Skeletal muscle cell (primary cell): ENCODE data around the gene PCBP2.
"Not testable (repeated sequence)": the region's sequence is repeated elsewhere in the genome, so short reads cannot be mapped to it uniquely, and the experiment has no call there.

Source experiments
- DNase-seq: peaks from one replicate; pipeline ENCODE4 v3.0.0-alpha.2; 2010; ENCODE audit warnings: low read depth
- H3K4me3 ChIP-seq: 2 replicates; pipeline ENCODE4 v1.5.1; 2011; ENCODE audit warnings: low read depth, mild to moderate bottlenecking, control low read depth, low read length, moderate library complexity

PCBP2 gene

DNA sequence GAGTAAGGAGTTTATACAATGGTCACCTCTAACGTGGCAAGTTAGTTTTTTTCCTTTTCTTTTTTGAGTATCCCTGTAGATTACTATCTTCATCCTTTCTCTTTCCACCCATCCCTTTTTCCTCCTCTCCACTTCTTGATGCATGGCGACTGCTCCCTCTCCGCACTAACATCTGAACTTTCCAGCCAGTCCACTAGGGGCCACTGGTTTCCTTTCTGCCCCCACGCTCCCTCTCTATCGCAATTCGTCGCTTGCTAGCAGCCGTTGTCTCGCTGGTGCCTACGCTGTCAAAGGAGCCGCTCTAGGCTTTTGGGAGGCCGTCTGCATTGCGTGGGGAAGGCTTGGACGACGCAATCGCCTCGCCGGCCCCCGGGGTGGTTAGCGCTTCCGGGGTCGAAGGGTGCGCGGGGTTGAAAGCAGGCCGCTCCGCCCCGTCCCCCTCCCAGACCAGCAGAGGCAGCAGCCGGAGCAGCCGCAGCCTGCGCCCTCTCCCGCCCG, at the start of gene PCBP2:
TSS of gene PCBP2 (plus strand) at position 442 of the 498 bp plus-strand sequence. CDS start 2,699 bp downstream, outside the sequence.
- H3K4me3 ChIP-seq = peak within 1 kb of the TSS; percentile 89
- DNase-seq = peak; percentile 99

DNA sequence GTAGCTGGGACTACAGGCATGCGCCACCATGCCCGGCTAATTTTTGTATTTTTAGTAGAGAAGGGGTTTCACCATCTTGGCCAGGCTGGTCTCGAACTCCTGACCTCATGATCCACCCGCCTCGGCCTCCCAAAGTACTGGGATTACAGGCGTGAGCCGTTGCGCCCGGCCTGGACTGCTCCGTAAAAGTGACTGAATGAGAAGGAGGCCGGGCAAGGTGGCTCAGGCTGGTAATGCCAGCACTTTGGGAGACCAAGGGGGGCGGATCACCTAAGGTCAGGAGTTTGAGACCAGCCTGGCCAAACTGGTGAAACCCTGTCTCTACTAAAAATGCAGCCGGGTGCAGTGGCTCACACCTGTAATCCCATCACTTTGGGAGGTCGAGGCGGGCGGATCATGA, 49.6 kb upstream of the PCBP2 start:
- not testable (repeated sequence) for DNase-seq, H3K4me3 ChIP-seq

DNA sequence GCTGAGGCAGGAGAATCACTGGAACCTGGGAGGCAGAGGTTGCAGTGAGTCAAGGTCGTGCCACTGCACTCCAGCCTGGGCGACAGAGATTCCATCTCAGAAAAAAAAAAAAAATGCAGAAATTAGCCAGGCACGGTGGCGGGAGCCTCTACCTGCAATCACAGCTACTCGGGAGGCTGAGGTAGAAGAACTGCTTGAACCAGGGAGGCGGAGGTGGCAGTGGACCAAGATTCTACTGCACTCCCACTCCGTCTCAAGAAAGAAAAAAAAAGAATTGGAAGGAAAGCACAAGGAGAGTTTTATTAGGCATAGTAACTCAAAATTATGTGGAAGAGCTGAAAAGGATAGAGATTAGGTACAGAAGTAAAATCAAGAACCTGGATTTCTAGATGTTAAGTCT, 49.0 kb upstream of the PCBP2 start:
- no peak for DNase-seq
- no peak overlapping the region for H3K4me3 ChIP-seq

DNA sequence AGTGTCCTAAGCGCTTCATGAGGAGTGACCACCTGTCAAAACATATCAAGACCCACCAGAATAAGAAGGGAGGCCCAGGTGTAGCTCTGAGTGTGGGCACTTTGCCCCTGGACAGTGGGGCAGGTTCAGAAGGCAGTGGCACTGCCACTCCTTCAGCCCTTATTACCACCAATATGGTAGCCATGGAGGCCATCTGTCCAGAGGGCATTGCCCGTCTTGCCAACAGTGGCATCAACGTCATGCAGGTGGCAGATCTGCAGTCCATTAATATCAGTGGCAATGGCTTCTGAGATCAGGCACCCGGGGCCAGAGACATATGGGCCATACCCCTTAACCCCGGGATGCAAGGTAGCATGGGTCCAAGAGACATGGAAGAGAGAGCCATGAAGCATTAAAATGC, 41.0 kb upstream of the PCBP2 start:
- H3K4me3 ChIP-seq = no peak overlapping the region
- DNase-seq = no peak

DNA sequence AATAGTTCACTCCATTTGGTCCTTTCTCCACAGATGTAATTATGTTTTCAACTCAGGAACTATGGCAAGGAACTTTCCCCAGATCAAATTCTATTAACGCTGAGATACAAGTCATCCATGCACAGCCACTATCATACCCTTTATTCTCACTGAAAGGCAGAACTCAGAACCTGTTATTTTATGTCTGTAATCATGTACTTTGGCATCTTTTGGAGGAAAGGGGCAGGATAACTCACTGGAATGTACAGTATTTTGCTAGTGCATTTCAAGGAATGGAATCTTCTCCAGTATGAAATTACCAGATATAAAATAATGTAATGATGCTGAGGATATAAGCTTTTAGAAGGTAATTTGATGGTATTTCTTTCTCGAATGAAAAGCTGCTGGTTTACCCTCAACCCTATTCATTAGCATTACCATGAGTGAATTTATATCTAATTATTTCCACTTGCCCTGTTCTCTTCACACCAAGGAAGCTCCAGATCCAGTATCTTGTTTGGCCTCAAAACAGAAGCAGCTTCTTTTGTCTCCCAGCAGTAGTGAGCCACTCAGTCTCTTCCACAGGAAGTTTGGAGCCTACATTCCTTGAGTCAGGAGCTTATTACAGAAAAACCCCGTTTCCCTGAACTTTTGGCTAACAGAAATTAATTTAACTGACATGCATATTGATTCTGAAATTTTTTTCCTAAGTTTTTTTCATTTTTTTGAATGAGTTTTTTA, 38.3 kb upstream of the PCBP2 start:
- H3K4me3 ChIP-seq = no peak overlapping the region
- no peak for DNase-seq

DNA sequence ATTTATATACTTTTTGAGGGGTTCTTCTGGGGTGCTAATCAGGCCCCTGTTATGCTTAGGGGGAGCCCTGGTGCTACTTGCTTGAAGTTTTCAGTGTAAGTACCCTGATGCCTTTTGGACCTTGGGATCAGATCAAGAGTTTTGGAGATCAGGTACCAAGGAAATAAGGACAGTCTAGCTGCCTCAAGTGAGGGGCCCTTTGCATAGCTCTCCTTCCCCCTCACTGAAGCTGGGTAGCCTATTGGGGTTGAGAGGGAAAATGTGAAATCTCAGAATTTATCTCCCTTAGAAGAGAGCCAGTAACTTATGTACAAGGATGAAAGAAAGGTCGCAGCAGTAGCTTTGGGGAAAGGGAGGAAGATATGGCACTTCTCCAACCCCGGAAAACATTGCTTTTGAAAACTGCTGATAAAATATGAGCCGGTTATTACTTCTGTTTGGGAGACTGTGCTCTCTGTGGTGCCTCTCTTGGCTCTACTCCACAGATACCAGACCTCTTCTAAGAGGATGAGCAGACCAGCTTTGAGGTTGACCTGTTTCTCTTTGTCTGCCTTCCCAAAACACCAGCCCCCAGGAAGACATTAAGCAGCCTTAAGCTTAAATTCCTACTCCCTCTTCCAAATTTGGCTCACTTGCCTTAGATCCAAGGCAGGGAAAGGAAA, 37.0 kb upstream of the PCBP2 start:
- no peak overlapping the region for H3K4me3 ChIP-seq
- no peak for DNase-seq

DNA sequence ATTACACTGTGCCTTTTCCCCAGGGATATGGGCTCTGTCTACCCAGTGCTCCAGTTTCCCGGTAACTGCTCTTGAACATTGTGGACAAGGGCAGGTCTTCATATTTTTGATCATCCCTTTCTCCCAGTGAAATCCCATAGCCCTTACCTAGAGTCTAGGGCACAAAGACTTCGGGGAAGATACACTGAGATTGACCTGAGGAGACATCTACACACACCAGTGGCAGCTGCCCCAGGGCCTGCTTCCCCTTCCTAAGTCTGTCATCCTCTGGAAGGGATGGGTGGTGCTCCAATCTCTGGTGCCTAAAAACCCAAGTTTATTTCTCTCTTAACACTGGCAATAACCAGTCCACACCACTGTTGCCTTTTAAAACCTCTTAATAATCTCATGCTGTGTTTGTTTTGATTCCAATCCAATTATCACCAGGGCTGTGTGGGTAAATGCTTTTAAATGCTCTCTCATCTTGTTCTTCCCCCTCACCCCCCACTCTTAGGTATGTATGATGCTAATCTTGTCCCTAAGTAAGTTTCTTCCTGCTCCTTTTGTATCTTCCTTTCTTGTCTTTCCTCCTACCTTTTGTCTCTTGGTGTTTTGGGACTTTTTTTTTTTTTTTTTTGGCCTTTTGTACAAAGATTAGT, 36.0 kb upstream of the PCBP2 start:
- DNase-seq, H3K4me3 ChIP-seq: not testable (repeated sequence)

DNA sequence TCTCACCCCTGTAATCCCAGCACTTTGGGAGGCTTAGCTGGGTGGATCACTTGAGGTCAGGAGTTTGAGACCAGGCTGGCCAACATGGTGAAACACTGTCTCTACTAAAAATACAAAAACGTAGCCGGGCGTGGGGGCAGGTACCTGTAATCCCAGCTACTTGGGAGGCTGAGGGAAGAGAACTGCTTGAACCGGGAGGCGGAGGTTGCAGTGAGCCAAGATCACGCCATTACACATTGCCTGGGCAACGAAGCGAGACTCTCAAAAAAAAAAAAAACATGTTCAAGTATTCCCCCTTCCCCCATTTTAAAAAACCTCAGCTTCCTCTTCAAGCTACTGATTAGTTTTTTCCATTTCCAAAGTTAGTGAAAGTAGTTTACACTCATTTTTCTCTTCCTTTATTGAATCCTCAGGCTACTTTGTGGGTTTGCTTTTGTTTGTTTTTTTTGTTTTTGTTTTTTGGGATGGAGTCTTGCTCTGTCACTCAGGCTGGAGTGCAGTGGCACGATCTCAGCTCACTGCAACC, 34.5 kb upstream of the PCBP2 start:
- not testable (repeated sequence) for DNase-seq, H3K4me3 ChIP-seq

DNA sequence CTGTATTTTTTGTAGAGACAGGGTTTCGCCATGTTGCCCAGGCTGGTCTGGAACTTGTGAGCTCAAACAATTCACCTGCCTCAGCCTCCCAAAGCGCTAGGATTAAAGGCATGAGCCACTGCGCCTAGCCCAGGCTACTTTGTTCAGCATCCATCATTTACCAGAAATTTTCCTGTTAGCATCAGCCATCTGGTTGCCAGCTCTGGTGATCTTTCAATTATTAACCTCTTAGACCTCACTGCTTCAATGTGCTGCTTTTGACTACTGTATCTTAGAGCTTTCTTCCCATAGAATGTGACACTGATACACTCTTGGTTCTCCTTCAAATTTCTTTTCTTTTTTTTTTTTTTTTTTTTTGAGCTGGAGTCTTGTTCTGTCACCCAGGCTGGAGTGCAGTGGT, 33.7 kb upstream of the PCBP2 start:
- no peak overlapping the region for H3K4me3 ChIP-seq
- DNase-seq = no peak

DNA sequence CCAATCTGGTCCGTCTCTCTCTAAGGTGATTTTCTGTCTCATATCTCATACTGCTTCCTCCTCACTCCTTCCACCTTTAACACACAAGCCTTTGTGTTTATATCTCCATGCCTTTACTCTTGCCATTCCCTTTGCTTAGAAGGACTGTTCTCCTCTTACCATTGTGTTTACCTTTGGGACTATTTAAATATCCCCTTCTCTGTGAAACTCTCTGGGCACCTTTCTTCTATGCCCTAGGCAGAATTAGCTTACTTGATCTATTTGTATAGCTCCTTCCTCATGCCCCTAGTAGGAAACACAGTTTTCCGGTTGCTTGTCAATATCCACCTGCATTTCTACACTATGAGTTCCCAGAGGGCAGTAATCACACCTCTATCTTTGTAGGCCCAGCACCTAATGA, 32.1 kb upstream of the PCBP2 start:
- no peak overlapping the region for H3K4me3 ChIP-seq
- no peak for DNase-seq

DNA sequence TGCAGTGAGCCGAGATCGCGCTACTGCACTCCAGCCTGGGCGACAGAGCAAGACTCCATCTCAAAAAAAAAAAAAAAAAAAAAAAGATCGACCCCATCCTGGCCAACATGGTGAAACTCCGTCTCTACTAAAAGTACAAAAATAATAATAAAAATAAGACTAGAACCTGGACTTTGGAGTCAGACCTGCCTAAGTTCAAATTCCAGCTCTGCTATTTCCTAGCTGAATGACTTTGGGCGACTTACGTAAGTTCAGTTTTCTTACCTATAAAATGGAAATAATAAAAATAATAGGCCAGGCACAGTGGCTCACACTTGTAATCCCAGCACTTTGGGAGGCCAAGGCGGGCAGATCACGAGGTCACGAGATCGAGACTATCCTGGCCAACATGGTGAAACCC, 29.7 kb upstream of the PCBP2 start:
- H3K4me3 ChIP-seq, DNase-seq: not testable (repeated sequence)

DNA sequence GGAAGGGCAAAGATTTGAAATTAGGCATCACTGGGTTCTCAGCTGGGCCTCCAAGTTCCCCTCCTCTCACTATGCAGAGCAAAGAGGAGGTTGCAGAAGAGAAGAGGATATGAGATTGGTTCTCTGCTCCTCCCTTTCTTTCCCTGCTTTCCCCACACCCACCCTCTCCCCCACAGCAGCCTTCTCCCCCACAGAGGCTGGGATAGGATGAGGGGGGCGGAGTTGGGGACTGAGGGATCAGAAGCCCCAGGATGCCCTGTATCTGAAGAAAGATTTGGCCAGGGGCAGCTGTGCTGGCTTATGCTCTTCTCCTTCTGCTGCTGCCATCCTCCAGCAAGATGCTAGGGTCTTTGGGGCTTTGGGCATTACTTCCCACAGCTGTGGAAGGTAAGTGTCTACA, 28.3 kb upstream of the PCBP2 start, which contains the start of gene AMHR2:
TSS of gene AMHR2 (plus strand) at position 259 of the 400 bp plus-strand sequence. CDS start at position 339, 80 bp downstream.
- no peak for DNase-seq
- H3K4me3 ChIP-seq = no peak within 1 kb of the TSS

DNA sequence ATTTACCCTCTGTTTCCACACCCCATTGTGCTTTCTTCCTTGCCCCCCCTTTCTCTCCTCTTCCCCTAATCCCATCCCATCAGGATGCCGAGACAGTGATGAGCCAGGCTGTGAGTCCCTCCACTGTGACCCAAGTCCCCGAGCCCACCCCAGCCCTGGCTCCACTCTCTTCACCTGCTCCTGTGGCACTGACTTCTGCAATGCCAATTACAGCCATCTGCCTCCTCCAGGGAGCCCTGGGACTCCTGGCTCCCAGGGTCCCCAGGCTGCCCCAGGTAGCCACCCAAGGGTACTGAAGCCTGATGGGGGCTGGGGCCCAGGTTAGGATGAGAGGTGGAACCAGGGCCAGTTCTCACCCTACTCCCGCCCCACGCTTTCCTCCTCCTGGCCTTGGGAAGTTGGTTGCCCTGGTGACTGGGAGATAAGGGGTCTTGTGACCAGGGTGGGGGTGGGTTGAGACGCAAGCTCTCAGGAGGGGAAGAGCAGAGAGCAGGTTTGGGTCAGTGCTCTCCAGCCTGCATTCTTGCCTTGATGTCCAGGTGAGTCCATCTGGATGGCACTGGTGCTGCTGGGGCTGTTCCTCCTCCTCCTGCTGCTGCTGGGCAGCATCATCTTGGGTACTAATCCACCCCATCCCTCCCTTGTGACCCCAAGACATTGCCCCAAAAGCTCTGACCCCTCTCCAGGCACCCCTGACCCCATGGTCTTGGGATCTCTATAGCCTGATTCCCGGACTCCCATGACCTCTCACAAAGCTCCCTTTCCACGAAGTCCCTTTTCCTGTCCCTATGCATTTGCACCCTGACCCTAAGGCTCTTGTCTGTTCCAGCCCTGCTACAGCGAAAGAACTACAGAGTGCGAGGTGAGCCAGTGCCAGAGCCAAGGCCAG, 27.0 kb upstream of the PCBP2 start:
- no peak for DNase-seq
- H3K4me3 ChIP-seq = no peak overlapping the region

DNA sequence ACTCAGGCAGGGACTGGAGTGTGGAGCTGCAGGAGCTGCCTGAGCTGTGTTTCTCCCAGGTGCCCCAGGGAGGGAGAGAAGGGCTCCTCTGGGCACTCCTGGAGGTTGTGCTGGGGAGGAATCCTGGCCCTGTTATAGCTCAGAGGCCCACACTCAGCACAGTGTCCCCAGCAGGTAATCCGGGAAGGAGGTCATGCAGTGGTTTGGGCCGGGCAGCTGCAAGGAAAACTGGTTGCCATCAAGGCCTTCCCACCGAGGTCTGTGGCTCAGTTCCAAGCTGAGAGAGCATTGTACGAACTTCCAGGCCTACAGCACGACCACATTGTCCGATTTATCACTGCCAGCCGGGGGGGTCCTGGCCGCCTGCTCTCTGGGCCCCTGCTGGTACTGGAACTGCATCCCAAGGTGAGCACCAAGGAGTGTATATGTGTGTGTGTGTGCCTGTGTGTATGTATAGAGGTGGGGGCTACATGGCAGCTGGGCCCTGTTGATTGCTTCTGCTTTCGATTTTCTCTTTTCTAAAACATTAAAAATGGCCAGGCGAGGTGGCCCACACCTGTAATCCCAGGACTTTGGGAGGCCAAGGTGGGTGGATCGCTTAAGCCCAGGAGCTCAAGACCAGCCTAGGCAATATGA, 26.3 kb upstream of the PCBP2 start:
- DNase-seq = no peak
- H3K4me3 ChIP-seq = no peak overlapping the region

DNA sequence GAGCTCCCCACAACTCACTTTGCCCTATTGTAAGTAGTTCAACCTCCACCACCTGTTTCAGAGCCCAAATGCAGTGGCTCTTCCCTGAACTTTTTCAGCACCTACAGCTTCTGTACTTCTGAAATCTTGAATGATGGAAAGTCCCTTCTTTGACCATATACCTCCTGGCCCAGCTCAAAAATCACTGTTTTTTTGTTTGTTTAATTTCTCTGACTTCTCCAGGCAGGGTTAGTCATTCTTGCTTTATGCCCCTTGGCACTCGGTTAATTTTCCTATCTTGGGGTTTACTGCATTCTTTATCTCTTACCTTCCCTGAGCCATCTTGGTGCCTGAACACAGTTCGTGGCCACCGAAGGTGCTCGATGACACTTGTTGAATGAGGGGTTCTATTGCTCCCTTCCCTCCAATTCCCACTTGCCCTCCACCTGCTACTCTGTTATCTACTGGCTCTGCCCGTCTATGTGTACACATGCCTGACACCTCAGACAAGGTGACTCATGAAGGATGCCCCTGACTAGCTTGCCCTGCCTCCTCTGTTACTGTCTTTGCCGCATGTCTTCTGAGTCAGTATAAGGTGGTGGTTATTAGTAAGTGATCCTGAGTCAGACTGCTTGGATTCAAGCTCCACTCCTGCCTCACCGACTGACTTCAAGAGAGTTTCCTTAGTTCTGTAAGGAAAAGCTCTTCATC, 23.9 kb upstream of the PCBP2 start:
- H3K4me3 ChIP-seq = no peak overlapping the region
- DNase-seq = peak; percentile 75

DNA sequence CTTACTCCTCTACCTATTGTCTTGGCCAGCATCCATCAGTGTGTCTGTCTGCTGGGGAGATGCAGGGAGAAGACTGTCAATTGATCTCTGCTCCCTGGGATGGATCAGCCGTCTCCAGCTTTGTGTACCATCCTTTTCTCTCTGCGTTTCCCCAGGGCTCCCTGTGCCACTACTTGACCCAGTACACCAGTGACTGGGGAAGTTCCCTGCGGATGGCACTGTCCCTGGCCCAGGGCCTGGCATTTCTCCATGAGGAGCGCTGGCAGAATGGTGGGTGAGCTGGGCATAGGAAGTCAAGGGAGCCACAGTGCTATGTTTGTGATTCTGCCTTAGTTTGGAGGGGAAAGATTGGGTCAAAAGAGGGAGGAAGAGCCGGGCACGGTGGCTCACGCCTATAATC, 23.2 kb upstream of the PCBP2 start:
- H3K4me3 ChIP-seq = no peak overlapping the region
- DNase-seq = no peak

DNA sequence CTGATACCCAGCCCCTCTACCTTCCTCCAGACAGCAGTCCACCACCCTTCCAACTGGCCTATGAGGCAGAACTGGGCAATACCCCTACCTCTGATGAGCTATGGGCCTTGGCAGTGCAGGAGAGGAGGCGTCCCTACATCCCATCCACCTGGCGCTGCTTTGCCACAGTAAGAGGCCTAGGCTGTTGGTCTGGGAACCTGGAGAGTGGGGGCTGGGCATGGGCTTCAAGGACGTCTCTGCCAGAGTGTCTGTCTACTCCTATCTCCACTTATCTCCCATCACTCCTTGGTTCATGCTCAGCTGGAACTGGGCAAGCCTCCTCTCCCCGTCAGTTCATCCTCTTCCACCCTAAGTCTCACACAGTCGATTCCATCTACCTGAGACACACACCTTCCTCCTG, 21.8 kb upstream of the PCBP2 start:
- H3K4me3 ChIP-seq = no peak overlapping the region
- DNase-seq = no peak

DNA sequence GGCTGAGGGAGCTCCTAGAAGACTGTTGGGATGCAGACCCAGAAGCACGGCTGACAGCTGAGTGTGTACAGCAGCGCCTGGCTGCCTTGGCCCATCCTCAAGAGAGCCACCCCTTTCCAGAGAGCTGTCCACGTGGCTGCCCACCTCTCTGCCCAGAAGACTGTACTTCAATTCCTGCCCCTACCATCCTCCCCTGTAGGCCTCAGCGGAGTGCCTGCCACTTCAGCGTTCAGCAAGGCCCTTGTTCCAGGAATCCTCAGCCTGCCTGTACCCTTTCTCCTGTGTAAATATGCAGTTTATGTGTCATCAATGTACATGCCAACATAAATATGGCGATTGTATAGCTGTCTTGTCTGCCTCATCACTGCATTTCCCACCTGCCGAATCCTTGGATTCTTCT, 20.7 kb upstream of the PCBP2 start:
- peak; percentile 30 for DNase-seq

More for the DNA sequence above, 20.7 kb upstream of the PCBP2 start:
- no peak overlapping the region for H3K4me3 ChIP-seq
